NCI-H2107 treated with DMSO at 0.1 percent for 48 hours (cell line): ENCODE data around the gene MFSD8.
"Not testable (repeated sequence)": the region's sequence is repeated elsewhere in the genome, so short reads cannot be mapped to it uniquely, and the experiment has no call there.

Experiments used
- DNase-seq: peaks from one replicate; lab custom pipeline; 2025; ENCODE audit not compliant: unreplicated experiment; lab: John Stamatoyannopoulos, UW

The MFSD8 gene

DNA sequence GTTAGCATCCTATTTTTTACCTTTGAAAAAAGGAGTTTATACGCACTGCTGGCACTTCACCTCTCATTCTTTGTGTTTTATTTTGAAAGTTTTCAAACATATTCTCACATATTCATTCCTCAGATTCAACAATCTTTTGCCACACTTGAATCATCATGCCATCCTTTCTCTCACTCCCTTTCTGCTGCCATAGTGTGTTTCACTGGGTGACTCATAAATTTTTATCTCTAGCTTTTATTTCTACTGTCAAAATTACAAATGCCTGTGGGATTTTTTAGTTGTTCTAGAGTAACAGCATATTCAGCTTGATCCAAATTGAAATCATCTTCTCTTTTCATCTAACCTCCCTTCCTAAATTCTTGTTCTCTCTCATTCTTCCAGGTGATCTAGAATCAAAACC lies 28.0 kb downstream of the MFSD8 start:
- no peak for DNase-seq

DNA sequence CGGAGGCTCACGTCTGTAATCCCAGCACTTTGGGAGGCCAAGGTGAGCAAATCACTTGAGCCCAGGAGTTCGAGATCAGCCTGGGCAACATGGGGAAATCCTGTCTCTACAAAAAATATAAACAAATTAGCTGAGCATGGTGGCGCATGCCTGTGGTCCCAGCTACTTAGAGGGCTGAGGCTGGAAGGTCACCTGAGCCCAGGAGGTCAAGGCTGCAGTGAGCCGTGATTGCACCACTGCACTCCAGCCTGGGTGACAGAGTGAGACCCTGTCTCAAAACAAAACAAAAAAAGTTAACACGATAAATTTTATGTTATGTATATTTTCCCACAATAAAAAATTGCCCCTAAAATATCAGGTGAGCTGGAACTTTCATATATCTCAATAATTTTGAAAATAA lies 33.1 kb downstream of the MFSD8 start:
- DNase-seq: not testable (repeated sequence)

DNA sequence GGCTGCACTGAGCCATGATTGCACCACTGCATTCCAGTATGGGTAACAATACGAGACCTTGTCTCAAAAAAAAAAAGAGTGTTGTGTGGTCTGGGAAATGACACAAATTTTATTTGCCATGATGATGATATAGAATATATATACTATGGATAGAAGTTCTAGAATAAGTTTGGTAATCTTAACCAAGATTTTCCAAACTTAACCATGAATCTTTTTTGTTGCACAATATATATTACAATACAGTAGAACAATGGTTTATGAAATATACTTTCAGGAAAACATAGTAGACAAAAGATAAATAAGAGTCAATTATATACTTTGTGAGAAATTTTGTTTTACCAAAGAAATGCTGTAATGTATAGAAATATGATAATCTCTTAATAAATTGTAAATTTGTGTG lies 34.8 kb downstream of the MFSD8 start:
- no peak for DNase-seq

DNA sequence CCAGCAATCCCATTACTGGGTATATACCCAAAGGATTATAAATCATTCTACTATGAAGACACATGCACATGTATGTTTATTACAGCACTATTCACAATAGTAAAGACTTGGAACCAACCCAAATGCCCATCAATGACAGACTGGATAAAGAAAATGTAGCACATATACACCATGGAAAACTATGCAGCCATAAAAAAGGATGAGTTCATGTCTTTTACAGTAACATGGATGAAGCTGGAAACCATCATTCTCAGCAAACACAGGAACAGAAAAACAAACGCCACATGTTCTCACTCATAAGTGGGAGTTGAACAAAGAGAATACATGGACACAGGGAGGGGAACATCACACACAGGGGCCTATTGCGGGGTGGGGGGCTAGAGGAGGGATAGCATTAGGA lies 39.3 kb downstream of the MFSD8 start:
- not testable (repeated sequence) for DNase-seq

DNA sequence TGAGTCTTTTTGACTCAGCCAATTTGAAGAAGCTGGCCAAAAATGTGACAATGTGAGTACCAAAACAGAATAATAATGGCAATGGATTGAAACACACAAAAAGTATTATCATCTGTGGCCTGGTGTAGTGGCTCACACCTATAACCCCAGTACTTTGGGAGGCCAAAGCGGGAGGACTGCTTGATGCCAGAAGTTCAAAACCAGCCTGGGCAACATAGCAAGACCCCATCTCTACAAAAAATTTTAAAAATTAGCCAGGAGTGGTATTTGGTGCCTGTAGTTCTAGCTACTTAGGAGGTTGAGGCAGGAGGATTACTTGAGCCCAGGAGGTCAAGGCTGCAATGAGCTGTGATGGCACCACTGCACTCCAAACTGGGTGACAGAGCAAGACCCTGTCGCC lies 42.7 kb downstream of the MFSD8 start:
- DNase-seq: no peak

DNA sequence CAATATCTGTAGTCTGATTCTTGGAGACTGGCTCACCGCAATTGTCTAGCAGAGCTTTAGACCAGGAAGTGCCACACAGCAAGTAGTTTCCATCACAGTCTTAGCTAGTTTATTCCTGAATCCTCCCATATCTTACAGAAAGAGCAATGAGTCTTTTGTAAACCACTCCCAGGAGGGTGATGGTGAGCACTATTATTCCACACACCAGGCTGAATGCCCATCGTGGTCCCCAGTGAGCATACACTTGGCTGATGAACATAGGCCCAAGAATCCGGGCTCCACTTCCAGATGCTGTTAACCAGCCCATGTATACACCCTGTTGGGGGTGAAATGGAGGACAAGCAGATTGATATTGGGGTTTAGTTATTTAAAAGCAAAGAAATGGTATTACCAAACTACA lies 44.5 kb downstream of the MFSD8 start:
- DNase-seq: no peak

DNA sequence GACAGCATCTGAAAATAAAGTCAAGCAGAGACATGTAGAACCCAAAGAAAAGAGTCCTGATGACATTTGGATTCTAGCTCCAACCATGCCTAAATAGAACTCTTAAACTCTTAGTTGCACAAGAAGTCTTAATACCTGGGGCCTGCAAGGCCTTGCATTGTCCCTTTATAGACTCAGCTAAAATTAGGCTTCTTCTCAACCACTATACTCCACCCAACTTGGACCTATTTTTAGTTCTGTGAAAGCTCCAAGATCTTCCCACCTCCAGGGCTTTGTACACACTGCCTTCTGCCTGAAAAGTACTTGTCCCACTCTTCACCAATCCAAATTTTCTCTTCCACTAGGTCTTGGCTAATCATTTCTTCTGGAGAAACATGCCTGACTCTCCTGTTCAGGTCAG lies 47.8 kb downstream of the MFSD8 start:
- DNase-seq: no peak

DNA sequence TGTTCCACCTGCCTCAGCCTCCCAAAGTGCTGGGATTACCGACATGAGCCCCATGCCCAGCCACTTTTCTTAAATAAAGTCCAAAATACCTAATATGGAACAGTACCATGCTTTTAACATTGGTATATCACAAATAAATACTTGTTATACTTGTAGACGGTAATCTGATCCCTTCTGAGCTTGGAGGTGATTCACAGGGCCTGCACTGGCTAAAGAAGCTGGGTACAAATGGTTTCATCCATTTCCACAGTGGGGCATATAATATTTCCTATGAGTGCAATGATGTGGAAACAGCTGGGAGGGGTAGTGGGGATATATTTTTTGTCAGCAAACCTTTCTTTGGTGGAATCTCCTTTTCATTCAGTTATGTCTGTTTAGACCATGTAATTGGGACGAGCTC lies 48.5 kb downstream of the MFSD8 start:
- DNase-seq: no peak

DNA sequence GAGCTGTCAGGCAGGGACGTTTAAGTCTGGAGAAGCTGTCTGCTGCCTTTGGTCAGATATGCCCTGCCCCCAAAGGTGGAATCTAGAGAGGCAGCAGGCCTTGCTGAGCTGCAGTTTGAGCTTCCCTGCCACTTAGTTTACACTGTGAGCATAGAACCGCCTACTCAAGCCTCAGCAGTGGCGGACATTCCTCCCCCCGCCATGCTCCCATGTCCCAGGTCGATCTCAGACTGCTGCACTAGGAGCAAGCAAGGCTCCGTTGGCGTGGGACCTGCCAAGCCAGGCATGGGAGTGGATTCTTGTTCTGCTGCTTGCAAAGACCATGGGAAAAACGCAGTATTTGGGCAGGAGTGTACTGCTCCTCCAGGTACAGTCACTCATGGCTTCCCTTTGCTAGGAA lies 59.9 kb downstream of the MFSD8 start:
- no peak for DNase-seq

DNA sequence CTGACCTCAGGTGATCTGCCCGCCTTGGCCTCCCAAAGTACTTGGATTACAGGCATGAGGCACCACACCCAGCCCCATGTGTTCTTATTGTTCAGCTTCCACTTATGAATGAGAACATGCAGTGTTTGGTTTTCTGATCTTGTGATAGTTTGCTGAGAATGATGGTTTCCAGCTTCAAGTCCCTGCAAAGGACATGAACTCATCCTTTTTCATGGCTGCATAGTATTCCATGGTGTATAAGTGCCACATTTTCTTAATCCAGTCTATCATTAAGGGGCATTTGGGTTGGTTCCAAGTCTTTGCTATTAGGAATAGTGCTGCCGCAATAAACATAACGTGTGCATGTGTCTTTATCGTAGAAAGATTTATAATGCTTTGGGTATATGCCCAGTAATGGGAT lies 65.3 kb downstream of the MFSD8 start:
- not testable (repeated sequence) for DNase-seq

DNA sequence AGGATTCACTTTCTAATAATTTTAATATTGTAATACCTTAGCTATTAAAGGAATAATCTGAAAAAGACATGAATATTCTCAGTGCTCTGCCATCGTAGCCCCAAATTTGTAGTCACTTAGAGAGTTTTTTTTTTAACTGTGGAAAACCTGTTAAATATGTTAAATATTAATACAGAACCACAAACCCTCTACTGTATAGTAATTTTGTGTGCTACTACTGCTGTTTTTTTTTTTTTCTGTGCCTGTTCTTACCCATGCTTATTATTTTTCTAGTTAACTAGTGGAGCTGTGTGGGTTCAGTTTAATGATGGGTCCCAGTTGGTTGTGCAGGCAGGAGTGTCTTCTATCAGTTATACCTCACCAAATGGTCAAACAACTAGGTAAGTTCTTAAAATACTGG lies 68.4 kb downstream of the MFSD8 start:
- no peak for DNase-seq

DNA sequence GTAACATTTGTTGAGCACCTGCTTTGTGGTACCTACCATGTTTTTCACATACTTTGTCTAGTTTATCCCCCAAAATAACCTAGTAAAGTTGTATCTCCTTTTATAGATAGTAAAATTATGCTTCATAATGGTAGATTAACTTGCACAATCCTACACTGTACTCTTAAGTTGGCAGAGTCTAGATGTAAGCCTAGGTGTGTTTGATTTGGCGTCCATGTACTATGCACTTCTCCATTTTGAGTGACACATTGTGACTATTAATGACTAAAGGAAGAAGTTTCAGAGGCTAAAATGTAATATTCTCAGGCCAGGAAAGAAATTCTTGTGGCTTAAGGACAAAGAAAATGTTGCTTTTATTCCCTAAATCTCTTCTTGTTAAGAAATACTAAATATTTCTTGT lies 68.9 kb downstream of the MFSD8 start:
- DNase-seq: no peak

DNA sequence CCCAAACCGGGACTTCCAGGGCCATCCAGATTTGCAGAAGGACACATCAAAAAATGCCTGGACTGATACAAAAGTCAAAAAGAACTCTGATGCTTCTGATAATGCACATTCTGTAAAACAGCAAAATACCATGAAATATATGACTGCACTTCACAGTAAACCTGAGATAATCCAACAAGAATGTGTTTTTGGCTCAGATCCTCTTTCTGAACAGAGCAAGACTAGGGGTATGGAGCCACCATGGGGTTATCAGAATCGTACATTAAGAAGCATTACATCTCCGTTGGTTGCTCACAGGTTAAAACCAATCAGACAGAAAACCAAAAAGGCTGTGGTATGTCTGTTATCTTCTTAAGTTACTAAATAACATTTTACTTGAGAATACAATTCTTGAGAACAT lies 75.1 kb downstream of the MFSD8 start:
- no peak for DNase-seq

DNA sequence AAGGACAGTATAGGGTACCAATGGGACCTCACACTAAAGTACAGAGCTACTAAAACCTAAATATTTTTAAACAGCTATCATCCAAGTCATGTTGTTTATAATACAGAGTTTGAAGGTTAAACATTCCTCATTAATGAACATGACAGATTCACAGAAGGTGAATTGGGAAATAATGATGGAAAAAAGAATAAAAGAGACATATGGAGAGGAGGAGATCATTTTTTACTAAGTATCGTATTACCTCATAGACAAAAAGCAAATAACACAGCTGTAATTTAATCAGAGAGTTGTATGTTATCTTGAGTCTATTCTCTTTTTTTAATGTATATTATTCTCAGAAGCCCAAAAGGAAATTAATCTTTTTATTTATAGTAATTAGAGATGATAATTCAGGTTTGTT lies 76.4 kb downstream of the MFSD8 start:
- DNase-seq: no peak

DNA sequence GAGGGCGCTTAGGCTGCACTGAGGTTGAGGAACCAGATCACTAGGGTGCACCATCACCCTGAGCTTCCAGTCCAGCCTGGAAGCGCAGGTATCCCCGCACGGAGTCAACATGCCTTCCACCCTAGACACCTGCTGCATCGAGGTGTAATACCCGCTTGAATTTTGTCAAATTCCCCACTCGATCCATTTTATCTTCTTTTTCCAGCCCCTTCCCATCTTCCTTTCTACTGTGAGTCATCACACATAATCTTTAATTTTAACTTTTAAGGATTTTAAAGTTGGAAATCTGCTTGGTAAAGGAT lies 83.5 kb downstream of the MFSD8 start:
- DNase-seq: no peak

DNA sequence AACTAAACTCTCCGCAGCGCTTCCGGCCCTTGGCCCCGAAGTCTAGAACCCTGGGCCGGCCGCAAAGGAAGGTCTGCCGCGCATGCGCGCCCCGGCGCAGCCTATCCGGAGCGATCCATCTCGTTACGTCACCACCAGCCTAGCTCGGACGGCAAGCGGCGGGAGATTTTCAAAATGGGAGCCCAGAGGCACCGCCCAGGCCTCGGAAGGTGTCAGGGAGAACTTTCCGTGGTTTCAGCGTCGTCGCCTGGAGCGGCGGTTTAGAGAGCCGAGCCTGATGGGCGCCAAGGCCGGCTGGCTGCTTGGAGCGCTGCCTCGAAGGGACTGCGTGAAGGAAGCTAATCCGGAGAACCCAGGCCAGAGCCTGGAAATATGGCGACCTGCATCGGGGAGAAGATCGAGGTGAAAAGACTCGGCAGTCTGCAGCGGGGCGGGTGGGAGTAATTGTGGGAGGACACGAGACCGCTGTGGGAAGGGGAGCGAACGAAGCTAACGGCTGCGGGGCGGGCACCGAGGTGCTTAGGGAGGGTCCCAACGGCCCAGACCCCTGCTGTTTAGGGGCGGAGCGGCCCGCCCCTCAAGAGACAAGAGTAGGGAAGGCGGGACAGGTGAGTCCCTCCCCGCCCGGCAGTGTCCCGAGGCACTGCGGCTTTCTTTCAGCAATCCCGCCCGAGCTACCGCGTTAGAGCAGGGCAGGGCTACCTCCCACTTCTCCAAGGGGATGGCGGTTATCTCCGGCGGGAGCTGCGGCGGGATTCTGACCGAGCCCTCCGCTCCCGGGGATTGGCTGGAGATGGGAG lies 84.0 kb downstream of the MFSD8 start, which contains the start of gene PLK4:
Gene PLK4, plus strand, starts transcription at position 131 of the 800 bp plus-strand sequence. Its CDS starts 242 bp downstream, at position 373.
- DNase-seq: peak; percentile 58

DNA sequence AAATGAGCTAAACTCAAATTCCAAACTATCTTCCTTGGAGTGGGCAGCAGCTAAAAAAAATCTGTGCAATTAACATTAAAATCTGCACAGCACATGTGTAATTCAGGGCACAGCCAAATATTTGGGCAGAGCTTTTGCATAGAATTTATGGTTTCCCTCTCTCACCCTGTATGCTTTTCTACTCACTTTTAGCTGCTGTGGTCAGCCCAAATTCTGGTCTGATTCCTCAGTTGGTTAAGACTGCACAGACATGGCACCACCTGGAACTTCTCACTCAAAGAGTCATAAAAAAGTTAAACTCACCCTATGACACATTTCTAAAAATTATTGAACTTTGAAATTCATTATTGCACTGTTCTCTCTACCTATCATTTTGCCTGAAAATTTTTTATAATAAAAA lies 89.2 kb downstream of the MFSD8 start:
- DNase-seq: no peak

DNA sequence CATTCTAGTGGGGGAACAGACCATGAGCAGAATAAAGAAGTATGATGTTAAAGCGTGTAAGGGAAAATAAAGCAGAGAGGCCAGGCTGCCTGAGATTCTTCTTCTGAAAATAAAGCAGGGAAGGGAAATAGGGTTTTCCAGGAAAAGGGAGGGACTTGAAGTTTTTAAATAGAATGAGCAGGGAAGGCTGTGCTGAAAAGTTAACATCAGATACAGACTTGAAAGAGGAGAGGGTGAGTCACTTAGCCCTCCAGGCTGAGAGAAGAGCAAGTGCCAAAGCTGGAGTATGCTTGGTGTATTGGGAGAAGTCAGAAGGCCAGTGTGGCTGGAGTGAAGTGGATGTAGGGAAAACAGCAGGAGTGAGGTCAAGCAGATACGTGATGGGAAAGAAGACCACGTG lies 94.3 kb downstream of the MFSD8 start:
- DNase-seq: no peak

DNA sequence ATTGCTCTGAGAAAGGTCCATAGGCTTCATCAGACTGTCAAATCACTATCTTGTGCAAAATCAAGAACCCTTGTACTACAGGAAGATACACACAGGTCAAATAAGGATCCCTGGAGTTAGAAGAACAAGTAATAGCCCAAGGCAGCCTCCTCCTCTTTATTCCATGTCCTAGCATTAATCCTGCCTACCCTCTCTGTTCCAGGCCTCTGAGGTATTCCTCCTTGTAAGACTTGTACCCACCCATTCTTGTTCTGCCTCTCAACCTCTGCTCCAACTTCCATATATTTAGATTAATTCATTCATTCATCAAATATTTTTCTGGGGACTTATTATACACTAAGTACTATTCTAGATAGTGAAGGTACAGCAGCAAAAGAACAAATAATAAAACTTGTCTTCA lies 94.7 kb downstream of the MFSD8 start:
- DNase-seq: no peak

DNA sequence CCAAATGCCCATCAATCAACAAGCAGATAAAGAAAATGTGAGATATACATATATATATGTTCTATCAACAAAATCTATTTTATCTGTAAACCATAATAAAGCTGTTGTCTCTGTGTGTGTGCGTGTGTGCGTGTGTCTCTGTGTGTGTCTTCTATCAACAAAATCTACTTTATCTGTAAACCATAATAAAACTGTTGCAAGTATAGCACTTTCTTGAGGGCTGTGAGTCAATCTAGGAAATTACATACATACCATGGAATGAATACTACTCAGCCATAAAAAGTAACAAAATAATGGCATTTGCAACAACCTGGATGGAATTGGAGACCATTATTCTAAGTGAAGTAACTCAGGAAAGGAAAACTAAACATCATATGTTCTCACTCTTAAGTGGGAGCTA lies 96.8 kb downstream of the MFSD8 start:
- DNase-seq: no peak
